Keratinocyte (primary cell): ENCODE measurements around the gene CRADD. TPM values are rescaled to one million over a fixed set of nuclear protein-coding genes. Genes with fewer than 3 reads are reported as not detected.

ENCODE experiments used
- DNase-seq: peaks from one replicate; pipeline ENCODE4 v3.0.0-alpha.2; 2011; ENCODE audit warnings: low read depth, missing footprints, low spot score
- FAIRE-seq: peaks from 2 replicates; lab custom pipeline; 2011; peaks lifted over from hg19 to GRCh38; lab: Jason Lieb, UNC
- H2AFZ ChIP-seq: 2 replicates; pipeline ENCODE4 v1.6.0; 2012; ENCODE audit warnings: low read length, control low read depth, inconsistent platforms; ENCODE audit not compliant: control insufficient read depth
- H3K27ac ChIP-seq: 2 replicates; pipeline ENCODE4 v1.5.1; 2011; ENCODE audit warnings: low read length; ENCODE audit not compliant: control insufficient read depth, insufficient read depth
- H3K27me3 ChIP-seq: 3 replicates; pipeline ENCODE4 v1.6.0; 2011; ENCODE audit warnings: low read length; ENCODE audit not compliant: control insufficient read depth, insufficient read depth; ENCODE audit errors: extremely low read depth
- H3K36me3 ChIP-seq, 2 experiments: 2 replicates in 1 of 2; 3 replicates in 1 of 2; pipeline ENCODE4 v1.5.1; 2011; ENCODE audit warnings: low read length in 2 of 2, mild to moderate bottlenecking in 1 of 2; ENCODE audit not compliant: control insufficient read depth in 2 of 2, insufficient read depth in 2 of 2; ENCODE audit errors: extremely low read depth in 1 of 2
- H3K4me1 ChIP-seq: 3 replicates; pipeline ENCODE4 v1.5.1; 2011; ENCODE audit warnings: low read length; ENCODE audit not compliant: control insufficient read depth, insufficient read depth; ENCODE audit errors: extremely low read depth
- H3K4me2 ChIP-seq: 3 replicates; pipeline ENCODE4 v1.6.0; 2011; ENCODE audit warnings: low read depth, low read length; ENCODE audit not compliant: control insufficient read depth, insufficient read depth; ENCODE audit errors: extremely low read depth
- H3K4me3 ChIP-seq, 3 experiments: fragments of 200-600 bp in 1 of 3; sonication (generic) in 1 of 3; 2 replicates in 2 of 3; 3 replicates in 1 of 3; pipeline ENCODE4 v1.5.1; 2011 to 2016; ENCODE audit warnings: low read length in 3 of 3, mild to moderate bottlenecking in 3 of 3, control low read depth in 2 of 3, inconsistent platforms in 1 of 3, low read depth in 1 of 3, mixed read lengths in 1 of 3, mixed run types in 1 of 3, moderate library complexity in 1 of 3; ENCODE audit not compliant: control insufficient read depth in 2 of 3, insufficient read depth in 2 of 3; ENCODE audit errors: extremely low read depth in 1 of 3
- H3K79me2 ChIP-seq: 2 replicates; pipeline ENCODE4 v1.6.0; 2012; ENCODE audit warnings: low read length; ENCODE audit not compliant: control insufficient read depth, insufficient read depth
- H3K9ac ChIP-seq: 3 replicates; pipeline ENCODE4 v1.6.0; 2011; ENCODE audit warnings: low read length; ENCODE audit not compliant: control insufficient read depth, insufficient read depth; ENCODE audit errors: extremely low read depth
- H3K9me1 ChIP-seq: 3 replicates; pipeline ENCODE4 v1.6.0; 2011; ENCODE audit warnings: low read length; ENCODE audit not compliant: control insufficient read depth, insufficient read depth; ENCODE audit errors: extremely low read depth
- H3K9me3 ChIP-seq: 2 replicates; pipeline ENCODE4 v1.5.1; 2012; ENCODE audit warnings: low read depth, low read length; ENCODE audit not compliant: control insufficient read depth
- H4K20me1 ChIP-seq: 3 replicates; pipeline ENCODE4 v1.6.0; 2011; ENCODE audit warnings: low read length; ENCODE audit not compliant: control insufficient read depth, insufficient read depth; ENCODE audit errors: extremely low read depth
- EZH2 ChIP-seq: IDR thresholded peaks from one replicate; pipeline ENCODE4 v1.6.1; 2012; ENCODE audit warnings: inconsistent platforms, mild to moderate bottlenecking, low read length, moderate library complexity
- dilution Hi-C: fragments of 300-500 bp; cut with MboI; formaldehyde crosslinking; loops from one replicate; pipeline ENCODE4 v1.7.0; 2020; ENCODE audit warnings: low sequenced_read_pairs; ENCODE audit not compliant: extremely low pct_ligation_motif_present
- polyA plus RNA-seq, 5 experiments: library from polyadenylated mRNA; depleted of rRNA in 3 of 5; stranded (reverse) in 3 of 5; stranded (forward) in 1 of 5; unstranded in 1 of 5; fragments of >200 nt; gene quantifications; 1 replicate in 1 of 5; 2 replicates in 3 of 5; 3 replicates in 1 of 5; pipeline versions ENCODE4 v1.2.1 to v1.2.3, GENCODE V29; 2011 to 2012; ENCODE audit warnings: missing spikeins in 2 of 5, low read depth in 1 of 5, low replicate concordance in 1 of 5
- TF ChIP-seq, protein P1 (sequence below), 3 experiments: IDR thresholded peaks in 1 of 3; conservative IDR thresholded peaks in 1 of 3; optimal IDR thresholded peaks in 1 of 3; 2 replicates in 2 of 3; 3 replicates in 1 of 3; pipeline versions ENCODE3 to v1.5.1; 2011; ENCODE audit warnings: low read length in 3 of 3, mild to moderate bottlenecking in 3 of 3, moderate library complexity in 2 of 3, control low read depth in 1 of 3, inconsistent platforms in 1 of 3; ENCODE audit not compliant: insufficient read depth in 2 of 3; ENCODE audit errors: extremely low read depth in 1 of 3

CRADD gene
- polyA plus RNA-seq, 1 donor (not counting 4 experiments of a cell fraction or from before 2014, with no cell fraction given): 11.2 TPM

DNA sequence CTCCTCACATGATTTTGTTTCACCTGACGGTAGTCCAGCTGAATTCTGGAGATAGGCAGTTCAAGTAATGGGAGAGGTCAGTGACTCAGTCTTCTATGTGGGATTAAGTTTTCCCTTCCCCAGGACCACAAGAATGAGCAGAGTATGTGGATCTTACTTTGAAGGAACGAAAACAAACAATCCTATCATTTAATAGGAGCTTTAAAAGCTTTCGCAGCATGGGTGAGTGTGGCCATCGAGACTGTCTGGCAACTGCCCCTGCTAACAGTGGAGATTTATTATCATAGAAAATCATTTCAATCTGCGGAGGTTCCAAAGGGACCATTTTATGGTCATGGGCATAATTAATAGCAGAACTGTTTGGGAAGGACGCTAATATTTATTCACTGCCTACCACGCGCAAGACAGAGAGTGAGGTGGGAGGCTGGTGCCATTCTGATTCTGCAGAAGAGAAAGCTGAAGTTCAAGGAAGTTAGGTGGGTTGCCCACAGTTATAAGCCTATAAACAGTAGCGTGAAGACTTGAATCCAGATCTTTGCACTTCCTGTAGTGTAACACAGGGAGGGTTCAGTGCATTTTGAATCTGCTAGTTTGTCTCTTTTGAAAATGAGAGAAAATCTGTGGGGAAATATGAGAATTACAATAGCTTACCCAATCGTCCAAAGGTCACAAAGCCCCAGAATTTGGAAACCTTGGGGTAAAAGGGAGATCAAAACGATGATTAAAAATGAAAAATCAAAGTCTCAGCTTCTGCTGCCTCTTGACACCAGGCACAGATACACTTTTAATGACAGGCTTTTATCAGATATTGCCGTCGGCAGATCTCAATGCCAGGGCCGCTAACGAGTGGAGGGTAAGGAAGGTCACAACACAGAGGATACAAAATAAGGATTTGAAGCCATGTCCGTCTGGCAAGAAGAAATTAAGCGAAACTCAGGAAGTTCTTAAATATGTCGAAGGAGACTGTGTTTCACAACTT, 209.6 kb downstream of the CRADD start:
- dilution Hi-C loops: no loop called here
- FAIRE-seq: no peak
- H3K4me2 ChIP-seq: no peak overlapping the region

GRCh38 chr12:93888964-93889363, 211.8 kb downstream of the CRADD start:
- no peak overlapping the region for H3K4me2 ChIP-seq
- dilution Hi-C loops: no loop called here
- TF ChIP-seq EZH2: no peak
- TF ChIP-seq, protein P1, sequence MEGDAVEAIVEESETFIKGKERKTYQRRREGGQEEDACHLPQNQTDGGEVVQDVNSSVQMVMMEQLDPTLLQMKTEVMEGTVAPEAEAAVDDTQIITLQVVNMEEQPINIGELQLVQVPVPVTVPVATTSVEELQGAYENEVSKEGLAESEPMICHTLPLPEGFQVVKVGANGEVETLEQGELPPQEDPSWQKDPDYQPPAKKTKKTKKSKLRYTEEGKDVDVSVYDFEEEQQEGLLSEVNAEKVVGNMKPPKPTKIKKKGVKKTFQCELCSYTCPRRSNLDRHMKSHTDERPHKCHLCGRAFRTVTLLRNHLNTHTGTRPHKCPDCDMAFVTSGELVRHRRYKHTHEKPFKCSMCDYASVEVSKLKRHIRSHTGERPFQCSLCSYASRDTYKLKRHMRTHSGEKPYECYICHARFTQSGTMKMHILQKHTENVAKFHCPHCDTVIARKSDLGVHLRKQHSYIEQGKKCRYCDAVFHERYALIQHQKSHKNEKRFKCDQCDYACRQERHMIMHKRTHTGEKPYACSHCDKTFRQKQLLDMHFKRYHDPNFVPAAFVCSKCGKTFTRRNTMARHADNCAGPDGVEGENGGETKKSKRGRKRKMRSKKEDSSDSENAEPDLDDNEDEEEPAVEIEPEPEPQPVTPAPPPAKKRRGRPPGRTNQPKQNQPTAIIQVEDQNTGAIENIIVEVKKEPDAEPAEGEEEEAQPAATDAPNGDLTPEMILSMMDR (optimal IDR thresholded peaks at IDR 0.05 in 1 of 3, IDR thresholded peaks at IDR 0.05 in 1 of 3, conservative IDR thresholded peaks at IDR 0.05 in 1 of 3; ENCODE audit: extremely low read depth in 1 of 3, insufficient read depth in 2 of 3, low read length in 3 of 3): no peak
- no peaks in the 10 kb centered on the region for H4K20me1 ChIP-seq
- DNase-seq: no peak
- H3K4me1 ChIP-seq: no peaks in the 10 kb centered on the region
- no peak overlapping the region for H3K4me3 ChIP-seq
- FAIRE-seq: no peak
- H3K27ac ChIP-seq: no peak overlapping the region
- H3K9me3 ChIP-seq: no peaks in the 10 kb centered on the region
- no peaks in the 10 kb centered on the region for H3K27me3 ChIP-seq
- H3K79me2 ChIP-seq: no peaks in the 10 kb centered on the region
- no peak overlapping the region for H3K9ac ChIP-seq
- H2AFZ ChIP-seq: no peak overlapping the region
- no peaks in the 10 kb centered on the region for H3K36me3 ChIP-seq
- H3K9me1 ChIP-seq: no peaks in the 10 kb centered on the region

More for the DNA sequence above, 209.6 kb downstream of the CRADD start:
- no peaks in the 10 kb centered on the region for H3K9me1 ChIP-seq
- H2AFZ ChIP-seq: no peak overlapping the region
- no peak overlapping the region for H3K4me3 ChIP-seq
- H3K27me3 ChIP-seq: no peaks in the 10 kb centered on the region
- H3K79me2 ChIP-seq: no peaks in the 10 kb centered on the region
- H4K20me1 ChIP-seq: no peaks in the 10 kb centered on the region
- no peak overlapping the region for H3K27ac ChIP-seq
- TF ChIP-seq, protein P1 (optimal IDR thresholded peaks at IDR 0.05 in 1 of 3, IDR thresholded peaks at IDR 0.05 in 1 of 3, conservative IDR thresholded peaks at IDR 0.05 in 1 of 3; ENCODE audit: extremely low read depth in 1 of 3, insufficient read depth in 2 of 3, low read length in 3 of 3): no peak
- no peak for TF ChIP-seq EZH2
- H3K36me3 ChIP-seq: no peaks in the 10 kb centered on the region
- DNase-seq: no peak
- no peaks in the 10 kb centered on the region for H3K4me1 ChIP-seq
- no peaks in the 10 kb centered on the region for H3K9me3 ChIP-seq
- H3K9ac ChIP-seq: no peak overlapping the region
